GM12891 (cell line): ENCODE measurements around the gene ZNF19.

Experiments
- POLR2A ChIP-seq: IDR thresholded peaks from 2 replicates; pipeline ENCODE4 v1.6.1; 2011; ENCODE audit warnings: low read depth, low read length, control low read depth
- POLR2AphosphoS5 ChIP-seq: IDR thresholded peaks from 2 replicates; pipeline ENCODE4 v1.6.1; 2011; ENCODE audit warnings: low read depth, low read length, control low read depth
- TAF1 ChIP-seq: IDR thresholded peaks from 2 replicates; pipeline ENCODE4 v1.6.1; 2011; ENCODE audit warnings: low read depth, low read length, control low read depth

DNA sequence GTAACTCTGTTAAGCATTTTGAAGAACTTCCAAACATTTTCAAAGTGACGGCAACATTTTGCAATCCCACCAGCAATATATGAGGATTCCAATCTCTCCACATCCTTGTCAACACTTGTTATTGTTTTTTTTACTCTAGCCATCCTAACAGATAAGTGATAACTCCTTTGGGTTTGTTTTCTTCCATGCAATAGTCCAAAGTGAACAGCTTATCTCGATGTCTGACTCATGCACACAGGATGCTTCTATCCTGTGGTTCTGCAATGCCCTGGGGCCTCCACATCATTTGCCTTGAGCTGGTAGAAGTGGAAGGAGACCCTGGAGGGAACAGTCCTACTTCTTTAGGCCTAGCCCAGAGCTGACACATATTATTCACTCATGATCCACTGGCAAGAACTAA, 60.2 kb downstream of the ZNF19 start:
- no peak for TF ChIP-seq POLR2A
- no peak for TF ChIP-seq POLR2AphosphoS5
- no peak for TF ChIP-seq TAF1
